Measurements from ENCODE around the gene NPNT.
A peak's percentile ranks its signal among the peaks of the same experiment; 100 is the strongest.

The NPNT gene

DNA sequence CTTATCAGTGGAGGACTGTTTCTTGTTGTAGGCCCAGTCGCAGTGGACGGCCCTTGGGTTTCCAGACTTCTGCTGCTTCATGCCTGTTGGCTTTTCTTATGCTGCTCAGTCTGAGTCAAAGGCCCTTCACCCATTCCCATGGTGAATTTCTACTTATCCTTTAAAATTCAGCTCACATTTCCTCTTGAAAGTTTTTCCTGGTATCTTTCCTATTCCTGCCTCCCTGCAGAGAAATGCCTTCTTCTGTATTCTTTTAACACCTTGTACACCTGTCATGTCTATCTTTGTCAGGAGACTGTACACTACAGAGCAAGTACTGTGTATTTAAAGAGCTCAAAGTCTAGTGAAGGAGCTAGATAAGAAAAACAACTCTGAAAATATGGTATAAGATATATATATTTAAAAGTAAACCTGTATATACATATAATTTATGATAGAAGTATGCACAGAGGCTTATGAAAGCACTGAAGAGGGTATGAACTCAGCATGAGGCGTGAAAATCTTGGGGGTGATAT is 22.0 kb downstream of the NPNT start:
- DNase-seq: no peak

DNA sequence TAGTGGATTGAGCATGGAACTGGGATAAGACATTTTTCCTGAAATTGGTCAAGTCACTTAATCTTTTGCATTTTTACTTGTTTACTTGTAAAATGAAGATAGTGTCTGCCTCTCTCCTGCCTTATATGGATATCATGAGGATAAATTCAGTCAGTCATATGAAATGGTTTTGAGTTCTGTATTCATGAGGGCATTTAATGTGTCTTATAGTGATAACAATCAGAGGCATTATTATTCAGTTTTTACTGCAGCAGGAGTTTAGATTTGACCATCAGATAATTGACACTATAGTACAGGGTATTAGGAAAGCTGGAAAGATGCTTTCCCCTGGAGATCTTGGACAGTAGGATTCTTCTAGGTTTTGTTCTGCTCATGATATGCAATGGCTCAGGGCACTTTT is 26.0 kb downstream of the NPNT start:
- no peak for DNase-seq

DNA sequence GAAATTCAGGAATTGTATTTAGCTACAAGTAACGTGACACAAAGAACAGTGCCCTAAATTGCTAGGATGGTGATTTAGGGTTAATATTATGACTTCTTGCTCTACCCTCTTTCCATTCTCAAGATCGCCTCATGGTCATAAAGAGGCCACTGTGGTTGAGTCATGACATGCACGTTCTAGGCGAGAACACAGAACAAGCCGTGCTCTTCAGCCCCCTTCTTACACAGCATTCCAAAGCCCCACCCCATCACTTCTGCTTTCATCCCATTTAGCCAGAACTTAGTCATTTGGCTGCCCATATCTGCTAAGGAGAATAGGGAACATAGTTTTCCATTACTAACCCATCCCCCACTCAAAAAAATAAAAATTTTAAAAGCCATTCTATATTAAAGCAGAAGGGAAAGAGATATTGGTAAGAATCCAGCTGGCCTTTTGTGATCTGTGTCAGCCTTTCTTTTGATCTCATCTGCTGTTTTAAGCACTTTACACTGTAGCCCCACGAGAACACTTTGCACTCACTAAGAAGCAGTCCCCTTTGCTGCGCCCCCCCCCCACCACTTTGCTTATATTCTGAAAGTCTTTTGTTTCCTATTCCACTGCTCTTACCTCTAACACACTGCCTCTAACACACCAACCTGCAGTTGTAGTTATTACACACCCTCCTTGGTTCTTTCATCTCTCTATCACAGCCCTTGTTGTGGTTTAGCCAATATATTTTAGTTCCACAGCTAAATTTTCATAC is 28.4 kb downstream of the NPNT start:
- DNase-seq: no peak

DNA sequence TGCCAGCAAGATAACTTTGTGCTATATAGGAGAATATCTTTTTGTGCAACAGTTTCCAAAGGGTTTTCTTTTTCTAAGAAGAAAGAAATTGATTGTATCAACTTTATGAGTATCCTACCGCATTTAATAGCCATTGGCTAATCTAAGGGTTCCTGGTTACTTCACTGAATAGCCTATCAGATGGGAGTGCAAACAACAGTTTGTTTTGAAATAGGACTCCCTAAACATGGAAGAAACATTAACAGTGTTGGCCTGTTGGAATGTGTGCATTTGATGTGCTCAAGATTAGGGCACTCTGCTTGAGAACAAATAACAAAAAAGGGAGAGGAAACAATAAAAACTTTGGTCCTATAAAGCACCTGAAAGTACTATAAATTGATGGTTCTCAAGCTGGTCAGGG is 29.1 kb downstream of the NPNT start:
- no peak for DNase-seq

DNA sequence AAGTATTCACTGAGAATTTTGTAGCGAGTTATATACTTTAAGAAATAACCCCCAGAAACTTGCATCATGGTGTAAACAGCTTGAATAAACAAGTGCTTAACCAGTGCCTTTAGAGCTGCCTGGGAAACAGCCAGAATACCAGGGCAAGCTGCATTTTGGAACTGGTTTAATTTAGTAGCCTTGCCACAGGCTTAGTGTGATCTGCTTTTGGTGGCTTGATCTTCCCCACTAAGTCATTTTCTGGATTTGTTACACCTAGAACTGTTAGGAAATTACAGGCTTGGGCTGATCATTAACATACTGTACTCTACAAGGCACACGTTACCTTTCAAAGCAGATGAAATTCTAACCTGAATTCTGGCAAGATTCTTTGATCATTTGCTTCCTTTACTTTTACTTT is 35.4 kb downstream of the NPNT start:
- DNase-seq: no peak

DNA sequence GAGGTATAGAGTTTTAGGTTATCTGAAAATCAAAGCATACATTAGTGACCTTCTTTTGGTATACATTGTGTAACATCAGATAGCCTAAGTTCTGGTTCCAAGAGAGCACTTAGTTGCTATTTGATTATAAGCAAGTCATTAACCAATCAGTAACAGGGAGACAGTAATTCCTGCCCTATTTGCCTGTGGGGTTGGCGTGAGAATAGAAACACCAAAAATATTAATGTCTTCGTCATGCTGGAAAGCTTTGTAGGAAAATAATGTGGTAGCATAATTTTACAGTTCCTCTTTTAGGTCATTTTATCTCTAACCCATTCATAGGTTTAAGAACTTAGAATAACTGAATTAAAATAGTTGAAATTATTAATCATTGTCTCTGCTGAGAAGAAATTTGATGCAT is 37.8 kb downstream of the NPNT start:
- DNase-seq: no peak

DNA sequence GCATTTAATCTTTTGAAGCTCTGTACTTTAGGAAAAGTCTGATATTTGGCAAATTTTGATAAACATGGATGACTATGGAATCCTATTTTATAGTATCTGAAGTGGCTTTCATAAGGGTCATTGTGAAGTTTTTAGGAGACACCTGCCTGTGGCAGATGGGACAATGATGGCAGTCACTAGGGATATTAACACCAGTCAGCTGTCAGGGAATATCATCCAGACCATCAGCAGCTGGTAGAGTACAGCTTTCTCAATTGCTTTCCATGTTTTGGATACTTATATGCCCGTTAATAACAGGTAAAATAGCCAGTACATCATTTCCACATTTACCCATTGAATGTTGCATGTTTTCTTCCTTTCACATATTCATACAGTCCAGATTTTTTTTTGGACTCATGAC is 39.1 kb downstream of the NPNT start:
- DNase-seq: no peak

DNA sequence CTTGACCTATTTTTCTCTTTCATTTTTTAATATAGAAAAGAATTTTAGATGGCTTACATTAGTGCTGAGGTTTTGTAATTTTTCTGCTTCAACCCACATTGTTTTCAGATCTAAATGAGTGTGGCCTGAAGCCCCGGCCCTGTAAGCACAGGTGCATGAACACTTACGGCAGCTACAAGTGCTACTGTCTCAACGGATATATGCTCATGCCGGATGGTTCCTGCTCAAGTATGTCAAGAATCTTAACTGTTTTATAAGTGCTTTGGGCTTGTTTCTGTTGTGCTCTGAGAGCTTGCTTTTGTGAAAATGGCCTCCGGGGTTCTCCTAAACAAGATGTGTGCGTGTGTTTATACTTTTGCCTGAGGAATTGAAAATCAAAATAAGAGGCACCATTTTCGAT is 41.6 kb downstream of the NPNT start:
- no peak for DNase-seq

DNA sequence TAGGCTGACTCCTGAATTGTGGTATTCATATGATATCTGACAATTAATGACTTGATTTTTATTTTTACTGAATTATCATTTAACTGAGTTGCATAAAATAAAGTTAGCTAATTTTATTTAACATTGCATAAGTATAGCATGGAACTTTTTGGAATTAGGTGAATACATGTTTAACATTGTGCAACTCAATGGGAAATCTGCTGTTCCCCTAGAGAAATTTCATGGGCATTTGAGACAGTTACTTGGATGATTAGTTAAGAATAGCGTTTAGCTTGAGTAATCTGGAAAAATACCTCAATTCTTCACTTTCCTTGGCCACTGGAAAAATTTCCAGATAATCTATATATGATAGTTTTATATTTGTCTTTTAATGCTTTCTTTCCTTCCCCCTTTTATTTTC is 42.5 kb downstream of the NPNT start:
- DNase-seq: no peak

DNA sequence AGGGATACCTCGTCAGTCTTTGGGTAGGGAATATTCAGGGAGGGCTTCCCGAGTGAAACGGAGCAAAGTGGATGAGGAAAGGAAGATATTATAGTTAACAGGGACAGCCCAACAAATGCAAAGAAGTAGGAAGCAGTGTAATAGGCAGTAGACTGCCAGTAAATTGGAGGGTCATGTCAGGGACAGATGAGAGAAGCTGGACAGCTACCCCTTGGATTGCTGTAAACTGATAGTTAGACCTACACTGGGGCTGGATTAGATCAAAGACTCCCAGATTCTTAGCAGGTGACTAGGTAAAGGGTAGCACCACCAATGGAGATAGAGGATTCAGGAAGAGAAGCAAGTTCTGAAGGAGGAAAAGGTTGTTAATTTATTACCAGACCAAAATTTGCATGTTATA is 48.0 kb downstream of the NPNT start:
- DNase-seq: no peak

DNA sequence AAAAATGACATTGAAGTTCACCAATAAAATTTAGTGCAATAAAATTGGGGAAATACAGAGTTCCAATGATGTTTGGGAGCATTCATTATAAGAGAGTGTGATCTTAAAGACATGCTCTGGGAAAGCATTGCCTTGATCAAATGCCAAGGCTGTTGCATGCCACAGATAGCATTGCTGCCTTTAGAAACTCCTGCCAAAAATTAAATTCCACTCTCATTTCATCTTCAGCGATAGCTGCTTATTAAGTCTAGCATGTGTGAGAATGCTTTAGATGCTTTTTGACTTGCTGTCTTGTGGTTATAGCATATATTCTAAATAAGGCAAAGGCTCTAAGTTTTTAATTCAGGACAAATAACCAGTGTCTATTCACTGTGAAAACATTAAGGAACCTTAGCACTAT is 49.3 kb downstream of the NPNT start:
- peak in 1 of 2 experiments; percentile 45 for DNase-seq

DNA sequence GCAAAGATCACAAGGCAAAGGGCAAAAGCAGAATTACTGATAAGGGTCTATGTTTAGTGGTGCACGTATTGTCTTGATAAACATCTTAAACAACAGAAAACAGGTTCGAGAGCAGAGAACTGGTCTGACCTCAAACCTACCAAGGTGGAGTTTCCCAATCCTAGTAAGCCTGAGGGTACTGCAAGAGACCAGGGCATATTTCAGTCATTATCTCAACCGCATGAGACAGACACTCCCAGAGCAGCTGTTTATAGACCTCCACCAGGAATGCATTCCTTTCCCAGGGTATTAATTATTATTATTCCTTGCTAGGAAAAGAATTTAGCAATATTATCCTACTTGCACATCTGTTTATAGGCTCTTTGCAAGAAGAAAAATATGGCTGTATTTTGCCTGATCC is 51.5 kb downstream of the NPNT start:
- DNase-seq: no peak

DNA sequence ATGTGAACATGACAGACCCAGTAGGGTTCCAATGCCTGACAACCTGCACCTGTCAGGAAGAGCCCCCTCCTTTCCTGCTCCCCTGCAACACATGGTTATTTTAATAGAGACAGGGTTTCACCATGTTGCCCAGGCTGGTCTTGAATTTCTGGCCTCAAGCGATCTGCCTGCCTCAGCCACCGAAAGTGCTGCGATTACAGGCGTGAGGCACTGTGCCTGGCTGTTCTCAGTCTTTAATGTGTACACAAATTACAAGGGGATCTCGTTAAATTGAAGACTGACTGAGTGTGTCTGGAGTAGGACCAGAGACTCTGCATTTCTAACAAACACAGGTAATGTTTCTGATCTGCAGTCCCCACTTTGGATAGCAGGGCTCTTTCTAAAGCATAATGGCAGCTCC is 55.4 kb downstream of the NPNT start:
- DNase-seq: no peak

DNA sequence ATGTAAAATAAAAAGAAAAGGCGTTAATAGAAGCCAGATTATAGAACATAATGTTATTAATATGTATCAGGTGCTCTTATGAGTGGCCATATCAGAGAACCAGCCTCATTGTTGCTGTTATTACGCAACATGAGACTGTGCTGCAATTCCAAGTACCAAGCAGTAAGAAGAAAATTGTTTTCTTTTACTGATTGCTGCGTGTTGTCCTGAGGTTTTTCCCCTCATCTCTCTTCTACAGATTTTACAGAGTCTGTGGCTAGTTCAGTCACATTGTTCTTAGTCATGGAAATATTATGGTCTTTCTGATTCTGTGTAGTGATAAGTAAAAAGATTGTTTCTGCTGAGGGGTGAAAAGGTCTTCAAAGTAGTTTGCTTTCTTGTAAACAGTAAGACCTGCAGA is 55.9 kb downstream of the NPNT start:
- no peak for DNase-seq

DNA sequence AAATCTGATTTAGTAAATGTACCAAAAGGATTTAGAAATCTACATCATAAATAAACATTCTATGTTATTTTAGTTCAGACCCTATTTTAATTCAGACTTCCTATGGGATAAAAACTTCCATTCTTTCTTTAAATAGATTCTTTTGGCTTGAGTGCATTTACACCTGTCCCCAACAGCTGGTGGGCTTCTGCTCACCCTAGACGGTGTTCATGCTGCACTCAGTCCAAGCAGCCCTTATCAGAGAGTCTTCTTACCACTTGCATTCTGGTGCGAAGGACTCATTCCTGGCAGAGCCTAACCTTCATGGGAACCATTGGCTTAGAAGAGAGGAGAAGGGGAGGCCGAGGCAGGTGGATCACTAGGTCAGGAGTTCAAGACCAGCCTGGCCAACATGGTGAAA is 57.3 kb downstream of the NPNT start:
- no peak for DNase-seq

DNA sequence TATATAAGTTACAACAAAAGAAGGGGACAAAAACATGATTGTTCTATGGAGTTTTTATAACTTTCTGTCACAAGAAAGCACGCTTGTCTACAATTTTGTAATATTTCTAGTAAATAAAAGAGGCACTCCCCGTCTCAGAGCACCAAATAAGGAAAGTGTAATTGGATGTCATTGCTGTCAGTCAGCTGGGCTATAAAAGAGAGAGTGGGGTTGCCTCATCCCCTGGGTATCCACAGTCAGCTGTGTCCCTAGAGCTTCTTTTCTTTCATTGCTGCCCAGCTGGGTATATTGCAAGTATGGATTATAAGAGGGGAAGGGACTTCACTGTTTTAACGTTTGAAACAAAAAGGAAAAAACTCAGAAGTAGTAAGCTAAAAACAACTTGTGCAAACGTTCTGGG is 61.3 kb downstream of the NPNT start:
- no peak for DNase-seq

DNA sequence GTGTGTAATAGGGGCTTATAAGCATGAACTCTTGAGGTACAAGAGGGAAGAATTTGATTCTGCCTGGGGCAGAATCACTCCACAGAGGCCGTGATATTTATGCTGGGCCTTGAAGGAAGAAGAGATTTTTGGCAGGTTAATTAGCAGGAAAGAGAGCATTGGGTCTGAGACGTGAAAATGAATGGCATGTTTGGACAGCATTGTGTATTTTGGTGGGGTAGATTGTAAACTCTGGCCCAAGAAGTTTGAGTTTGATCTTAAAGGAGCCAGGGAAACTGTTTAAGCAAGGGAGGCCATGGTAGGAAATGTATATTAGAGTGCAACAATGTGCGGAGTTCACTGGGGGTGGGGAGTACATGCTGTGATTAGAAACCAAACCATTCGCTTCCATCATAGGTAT is 62.4 kb downstream of the NPNT start:
- no peak for DNase-seq

DNA sequence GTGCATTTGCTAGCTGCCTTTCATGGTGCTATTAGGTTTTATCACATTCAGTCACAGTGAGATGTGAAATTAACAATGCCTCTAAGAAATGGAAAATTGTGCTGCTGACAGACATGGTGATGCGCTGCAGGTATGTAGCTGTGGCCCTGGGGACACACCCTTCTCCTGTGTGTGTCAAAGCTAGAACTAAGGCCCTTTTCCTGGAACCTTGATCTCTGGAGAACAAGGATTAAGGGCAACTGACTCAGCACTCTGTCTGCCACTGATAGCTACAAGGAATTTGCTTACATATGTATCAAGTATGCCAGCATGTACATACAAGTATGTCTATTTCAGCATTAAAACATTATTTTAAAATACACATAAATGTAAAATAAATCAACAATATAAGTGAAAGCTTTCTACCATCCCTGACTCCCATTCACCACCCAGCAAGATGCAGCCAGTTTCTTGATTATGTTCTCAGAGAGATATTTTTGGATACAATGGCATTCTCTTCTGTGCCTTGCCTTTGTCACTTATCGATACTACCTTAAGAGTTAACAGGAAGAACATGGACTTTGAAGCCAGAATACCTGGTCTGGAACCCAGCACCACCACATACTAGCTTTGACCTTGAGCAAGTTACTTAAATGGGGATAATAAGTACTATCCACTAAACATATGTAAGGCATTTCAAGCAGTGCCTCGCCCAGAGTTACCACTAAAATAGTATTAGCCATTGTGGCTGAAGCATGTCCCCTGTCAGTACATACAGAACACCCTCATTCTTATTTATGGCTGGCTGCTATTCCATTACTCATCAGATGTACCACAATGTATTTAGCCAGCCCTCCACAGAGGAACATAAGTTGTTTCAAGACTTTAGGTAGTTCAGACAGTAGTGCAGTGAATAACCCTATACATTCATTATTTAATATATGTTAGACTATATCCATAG is 68.5 kb downstream of the NPNT start:
- no peak for DNase-seq

DNA sequence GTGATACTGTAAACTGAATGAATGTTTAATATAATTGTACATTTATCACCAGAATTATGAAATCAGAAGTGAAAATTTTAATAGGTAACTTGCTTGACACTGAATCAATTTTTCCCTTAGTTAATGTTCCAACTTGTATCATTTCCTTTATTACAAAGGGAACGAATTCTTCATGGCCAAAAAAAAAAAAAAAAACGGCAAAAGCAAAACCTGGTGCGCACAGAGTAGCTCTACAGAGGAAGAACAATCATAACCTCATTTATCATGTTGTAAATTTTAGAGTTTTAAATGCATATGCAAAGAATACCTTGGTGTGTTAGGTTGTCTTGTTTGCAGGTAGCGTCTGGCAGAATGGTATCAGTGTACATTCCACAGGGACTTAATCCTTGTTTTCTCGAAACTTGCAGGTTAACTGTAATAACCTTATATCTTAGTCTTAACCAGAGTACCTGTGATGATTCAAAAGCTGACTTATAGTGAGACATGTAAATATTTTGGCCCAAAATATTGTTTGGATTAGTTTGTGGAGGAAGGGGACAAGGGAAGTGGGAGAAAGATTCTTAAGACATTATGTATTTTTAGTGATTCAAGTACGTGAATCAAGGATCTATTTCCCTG is 70.0 kb downstream of the NPNT start:
- DNase-seq: no peak

DNA sequence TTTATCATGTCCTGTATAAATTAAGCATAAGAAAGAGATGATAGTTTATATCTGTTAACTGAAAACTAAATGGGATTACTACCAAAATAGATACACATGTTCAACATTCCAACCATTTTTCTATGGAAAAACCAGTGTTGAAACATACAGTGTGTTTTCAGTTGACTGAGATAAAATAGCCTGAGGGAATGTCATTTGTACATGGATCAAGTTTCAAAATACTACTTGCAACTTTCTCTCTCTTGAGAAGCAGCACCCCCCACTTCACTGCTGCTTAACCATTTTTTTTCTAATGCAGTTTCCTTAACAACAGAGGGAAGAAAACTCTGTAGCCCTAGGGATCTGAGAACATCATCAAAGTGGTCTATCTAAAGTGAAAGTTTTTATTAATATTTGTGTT is 70.8 kb downstream of the NPNT start:
- DNase-seq: no peak

DNA sequence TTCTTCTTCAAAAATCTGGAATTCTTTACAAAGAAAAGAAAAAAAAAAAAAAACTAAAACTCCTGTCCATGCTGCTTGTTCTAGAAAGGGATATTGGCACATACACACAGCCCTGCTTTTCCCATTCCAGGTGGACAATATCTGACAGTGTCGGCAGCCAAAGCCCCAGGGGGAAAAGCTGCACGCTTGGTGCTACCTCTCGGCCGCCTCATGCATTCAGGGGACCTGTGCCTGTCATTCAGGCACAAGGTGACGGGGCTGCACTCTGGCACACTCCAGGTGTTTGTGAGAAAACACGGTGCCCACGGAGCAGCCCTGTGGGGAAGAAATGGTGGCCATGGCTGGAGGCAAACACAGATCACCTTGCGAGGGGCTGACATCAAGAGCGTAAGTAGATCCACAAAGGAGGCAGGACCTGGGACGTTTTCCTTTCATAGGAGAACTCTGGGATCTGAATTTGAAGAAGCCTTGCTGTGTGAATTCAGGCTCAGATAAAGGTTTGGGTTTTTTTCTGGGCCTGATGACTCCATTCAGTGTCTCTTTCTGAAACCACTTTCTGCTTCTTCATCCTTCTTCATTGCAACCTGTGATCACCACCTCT is 71.9 kb downstream of the NPNT start:
- DNase-seq: no peak

DNA sequence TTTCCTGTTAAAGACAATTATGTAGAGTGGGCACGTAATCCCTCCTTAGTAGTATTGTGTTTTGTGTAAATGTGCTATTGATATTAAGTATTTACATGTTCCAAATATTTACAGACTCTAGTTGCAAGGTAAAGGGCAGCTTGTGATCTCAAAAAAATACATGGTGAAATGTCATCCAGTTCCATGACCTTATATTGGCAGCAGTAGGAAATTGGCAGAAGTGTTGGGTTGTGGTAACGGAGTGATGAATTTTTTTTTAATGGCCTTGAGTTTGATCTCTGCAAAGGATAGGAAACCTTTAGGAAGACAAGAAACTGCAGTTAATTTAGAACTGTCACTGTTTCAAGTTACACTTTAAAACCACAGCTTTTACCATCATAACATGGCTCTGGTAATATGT is 74.3 kb downstream of the NPNT start:
- DNase-seq: no peak

DNA sequence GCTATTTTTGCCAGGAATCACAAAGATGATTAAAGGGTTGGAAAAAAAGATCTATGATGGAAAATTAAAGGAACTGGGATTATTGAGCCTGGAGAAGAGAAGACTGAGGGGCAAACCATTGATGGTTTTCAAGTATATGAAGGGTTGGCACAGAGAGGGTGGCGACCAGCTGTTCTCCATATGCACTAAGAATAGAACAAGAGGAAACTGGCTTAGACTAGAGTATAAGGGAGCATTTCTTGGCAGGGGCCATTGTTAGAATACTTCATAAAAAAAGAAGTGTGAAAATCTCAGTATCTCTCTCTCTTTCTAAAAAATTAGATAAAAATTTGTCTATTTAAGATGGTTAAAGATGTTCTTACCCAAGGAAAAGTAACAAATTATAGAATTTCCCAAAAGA is 75.1 kb downstream of the NPNT start:
- DNase-seq: peak in 1 of 2 experiments; percentile 65
